Endothelial cell (in vitro differentiated cells): Measurements from ENCODE around the gene TPRG1L. TPM values are rescaled to one million over a fixed set of nuclear protein-coding genes. Genes with fewer than 3 reads are reported as not detected.

ENCODE experiments used
- DNase-seq: peaks from one replicate; pipeline ENCODE4 v3.0.0; 2021; ENCODE audit warnings: low spot score
- H3K27ac Mint-ChIP-seq: one replicate; pipeline ENCODE4 v1.8.0; 2021; ENCODE audit warnings: mixed read lengths, inconsistent platforms; ENCODE audit not compliant: unreplicated experiment
- H3K27me3 Mint-ChIP-seq: one replicate; pipeline ENCODE4 v1.8.0; 2021; ENCODE audit warnings: mild to moderate bottlenecking, moderate library complexity, mixed read lengths, inconsistent platforms; ENCODE audit not compliant: unreplicated experiment
- H3K36me3 Mint-ChIP-seq: one replicate; pipeline ENCODE4 v1.8.0; 2021; ENCODE audit warnings: mild to moderate bottlenecking, low read depth, mixed read lengths, inconsistent platforms; ENCODE audit not compliant: unreplicated experiment
- H3K4me1 Mint-ChIP-seq: one replicate; pipeline ENCODE4 v1.8.0; 2021; ENCODE audit warnings: mild to moderate bottlenecking, mixed read lengths, inconsistent platforms; ENCODE audit not compliant: unreplicated experiment
- H3K4me3 Mint-ChIP-seq: one replicate; pipeline ENCODE4 v1.8.0; 2021; ENCODE audit warnings: mild to moderate bottlenecking, mixed read lengths, inconsistent platforms; ENCODE audit not compliant: unreplicated experiment
- H3K9me3 Mint-ChIP-seq: one replicate; pipeline ENCODE4 v1.8.0; 2021; ENCODE audit warnings: mixed read lengths, inconsistent platforms; ENCODE audit not compliant: unreplicated experiment
- CTCF ChIP-seq: fragments of 200-600 bp; sonication (generic); IDR thresholded peaks from one replicate; pipeline ENCODE4 v1.5.0; 2021; ENCODE audit warnings: antibody characterized with exemption; ENCODE audit not compliant: unreplicated experiment
- total RNA-seq: library from RNA; stranded (reverse); fragmentation: NEBNext Ultra II Directional; extraction: Animal tissue kit (Norgen Biotek cat#: 25700); gene quantifications from one replicate; pipeline ENCODE4 v1.2.1, GENCODE V29; 2021; ENCODE audit not compliant: unreplicated experiment

The TPRG1L gene
- total RNA-seq, 1 donor from 2014 or later, result 35.2 TPM

GRCh38 chr1:3659093-3659492 lies 34.3 kb downstream of the TPRG1L start:
- Mint-ChIP-seq H3K9me3 (no peaks in the 10 kb centered on the region), H3K4me3 (no peak overlapping the region), H3K27me3 (peaks cover 10% of the 10 kb centered on the region), H3K27ac (no peak overlapping the region), H3K36me3 (no peaks in the 10 kb centered on the region), H3K4me1 (no peaks in the 10 kb centered on the region)
- TF ChIP-seq CTCF, result no peak
- no peak for DNase-seq

GRCh38 chr1:3660704-3661103 lies 35.9 kb downstream of the TPRG1L start:
- Mint-ChIP-seq H3K4me3 (no peak overlapping the region), H3K36me3 (no peaks in the 10 kb centered on the region), H3K27me3 (peaks cover 7% of the 10 kb centered on the region), H3K4me1 (peaks cover 8% of the 10 kb centered on the region), H3K9me3 (no peaks in the 10 kb centered on the region), H3K27ac (no peak overlapping the region)
- DNase-seq, result no peak
- TF ChIP-seq CTCF, result no peak

GRCh38 chr1:3661631-3662030 lies 36.8 kb downstream of the TPRG1L start:
- no peaks in the 10 kb centered on the region for H3K36me3 Mint-ChIP-seq
- no peak overlapping the region for H3K27ac Mint-ChIP-seq
- H3K9me3 Mint-ChIP-seq, result no peaks in the 10 kb centered on the region
- H3K4me3 Mint-ChIP-seq, result no peak overlapping the region
- H3K4me1 Mint-ChIP-seq, result peaks cover 8% of the 10 kb centered on the region
- DNase-seq, result no peak
- TF ChIP-seq CTCF, result no peak
- peaks cover 7% of the 10 kb centered on the region for H3K27me3 Mint-ChIP-seq

- Mint-ChIP-seq H3K4me1 (peaks cover 8% of the 10 kb centered on the region), H3K27ac (no peak overlapping the region), H3K9me3 (no peaks in the 10 kb centered on the region), H3K36me3 (no peaks in the 10 kb centered on the region), H3K4me3 (no peak overlapping the region), H3K27me3 (peaks cover 5% of the 10 kb centered on the region)
- no peak for TF ChIP-seq CTCF
- DNase-seq, result no peak
Observed at GRCh38 chr1:3662080-3662671, 37.4 kb downstream of the TPRG1L start.

- DNase-seq, result no peak
- Mint-ChIP-seq H3K27me3 (peaks cover 10% of the 10 kb centered on the region), H3K4me1 (peaks cover 12% of the 10 kb centered on the region), H3K27ac (no peak overlapping the region), H3K36me3 (no peaks in the 10 kb centered on the region), H3K9me3 (no peaks in the 10 kb centered on the region), H3K4me3 (no peak overlapping the region)
- no peak for TF ChIP-seq CTCF
Observed at GRCh38 chr1:3663999-3664699, 39.3 kb downstream of the TPRG1L start.
